Karpas-422 (cell line): ENCODE results near the gene ZFAND2A. TPM values are rescaled to one million over a fixed set of nuclear protein-coding genes. Genes with fewer than 3 reads are reported as not detected.

Experiments used
- DNase-seq: peaks from one replicate; pipeline ENCODE4 v3.0.0-alpha.2; 2015
- H2AFZ ChIP-seq: fragments of 200-600 bp; sonication (generic); 2 replicates; pipeline ENCODE4 v1.6.1; 2014; ENCODE audit warnings: antibody characterized with exemption, low read length, mixed read lengths
- H3K27ac ChIP-seq: fragments of 200-600 bp; sonication (generic); 2 replicates; pipeline ENCODE4 v1.5.1; 2014; ENCODE audit warnings: mild to moderate bottlenecking, low read length, moderate library complexity
- H3K27me3 ChIP-seq: fragments of 200-600 bp; sonication (generic); 2 replicates; pipeline ENCODE4 v1.6.1; 2014; ENCODE audit warnings: low read length, mixed read lengths
- H3K36me3 ChIP-seq: fragments of 200-600 bp; sonication (generic); 2 replicates; pipeline ENCODE4 v1.6.1; 2014; ENCODE audit warnings: low read length, mixed read lengths; ENCODE audit not compliant: insufficient read depth
- H3K4me1 ChIP-seq: fragments of 200-600 bp; sonication (generic); 2 replicates; pipeline ENCODE4 v1.6.1; 2014; ENCODE audit warnings: mild to moderate bottlenecking, low read length, mixed read lengths
- H3K4me2 ChIP-seq: fragments of 200-600 bp; sonication (generic); 2 replicates; pipeline ENCODE4 v1.6.1; 2014; ENCODE audit warnings: low read length, low read depth, mild to moderate bottlenecking; ENCODE audit not compliant: poor library complexity, severe bottlenecking
- H3K4me3 ChIP-seq: fragments of 200-600 bp; sonication (generic); 2 replicates; pipeline ENCODE4 v1.5.1; 2014; ENCODE audit warnings: mild to moderate bottlenecking, antibody characterized with exemption, low read length, mixed read lengths
- H3K79me2 ChIP-seq: fragments of 200-600 bp; sonication (generic); 2 replicates; pipeline ENCODE4 v1.6.1; 2014; ENCODE audit warnings: mild to moderate bottlenecking, low read length, mixed read lengths
- H3K9ac ChIP-seq: fragments of 200-600 bp; sonication (generic); 2 replicates; pipeline ENCODE4 v1.6.0; 2014; ENCODE audit warnings: low read length
- H3K9me2 ChIP-seq: fragments of 200-600 bp; sonication (generic), shearing (Covaris generic); replicated peaks from 2 replicates; pipeline ENCODE4 v1.6.0; 2014; ENCODE audit warnings: mild to moderate bottlenecking, low read length, moderate library complexity; ENCODE audit not compliant: insufficient read depth
- H3K9me3 ChIP-seq: fragments of 300-700, 200-600 bp; sonication (generic); 2 replicates; pipeline ENCODE4 v1.6.1; 2014; ENCODE audit warnings: low read length, mixed read lengths
- H4K20me1 ChIP-seq: fragments of 200-600 bp; sonication (generic); 2 replicates; pipeline ENCODE4 v1.6.1; 2014; ENCODE audit warnings: mild to moderate bottlenecking, antibody characterized with exemption, low read length, low read depth; ENCODE audit not compliant: insufficient read depth
- total RNA-seq: library from RNA; depleted of rRNA; stranded (reverse); fragments of >200 nt; shearing (Covaris generic); gene quantifications from 2 replicates; pipeline ENCODE4 v1.2.3, GENCODE V29; 2014; ENCODE audit warnings: low replicate concordance; rRNA removed

ZFAND2A gene
- total RNA-seq, 1 experiment from 2014 or later, result 11.5 TPM

GRCh38 chr7:1106063-1106792 lies 53.8 kb downstream of the ZFAND2A start:
- no peak overlapping the region for H3K4me3 ChIP-seq
- H2AFZ ChIP-seq, result no peak overlapping the region
- no peaks in the 10 kb centered on the region for H3K9me3 ChIP-seq
- no peak overlapping the region for H3K9ac ChIP-seq
- H4K20me1 ChIP-seq, result peaks cover 51% of the 10 kb centered on the region
- no peak for DNase-seq
- H3K27ac ChIP-seq, result no peak overlapping the region
- H3K4me2 ChIP-seq, result no peak overlapping the region
- no peaks in the 10 kb centered on the region for H3K79me2 ChIP-seq
- H3K4me1 ChIP-seq, result no peaks in the 10 kb centered on the region
- H3K36me3 ChIP-seq, result no peaks in the 10 kb centered on the region
- H3K27me3 ChIP-seq, result no peaks in the 10 kb centered on the region
- H3K9me2 ChIP-seq, result no peaks in the 10 kb centered on the region

- no peaks in the 10 kb centered on the region for H3K4me1 ChIP-seq
- no peak overlapping the region for H2AFZ ChIP-seq
- no peaks in the 10 kb centered on the region for H3K36me3 ChIP-seq
- H3K79me2 ChIP-seq, result no peaks in the 10 kb centered on the region
- no peaks in the 10 kb centered on the region for H3K9me3 ChIP-seq
- no peaks in the 10 kb centered on the region for H3K9me2 ChIP-seq
- H4K20me1 ChIP-seq, result peaks cover 55% of the 10 kb centered on the region
- DNase-seq, result no peak
- H3K4me3 ChIP-seq, result no peak overlapping the region
- no peak overlapping the region for H3K9ac ChIP-seq
- no peak overlapping the region for H3K27ac ChIP-seq
- H3K4me2 ChIP-seq, result no peak overlapping the region
- no peaks in the 10 kb centered on the region for H3K27me3 ChIP-seq
Observed at GRCh38 chr7:1105189-1105588, 54.8 kb downstream of the ZFAND2A start.

GRCh38 chr7:1104516-1105179 lies 55.3 kb downstream of the ZFAND2A start:
- Histone ChIP-seq H3K27me3 (no peaks in the 10 kb centered on the region), H3K27ac (no peak overlapping the region), H3K4me1 (no peaks in the 10 kb centered on the region), H3K4me2 (no peak overlapping the region), H3K9me3 (no peaks in the 10 kb centered on the region), H3K9ac (no peak overlapping the region), H4K20me1 (peaks cover 59% of the 10 kb centered on the region), H3K4me3 (no peak overlapping the region), H3K36me3 (no peaks in the 10 kb centered on the region), H2AFZ (no peak overlapping the region), H3K79me2 (no peaks in the 10 kb centered on the region), H3K9me2 (no peaks in the 10 kb centered on the region)
- DNase-seq, result no peak

DNA sequence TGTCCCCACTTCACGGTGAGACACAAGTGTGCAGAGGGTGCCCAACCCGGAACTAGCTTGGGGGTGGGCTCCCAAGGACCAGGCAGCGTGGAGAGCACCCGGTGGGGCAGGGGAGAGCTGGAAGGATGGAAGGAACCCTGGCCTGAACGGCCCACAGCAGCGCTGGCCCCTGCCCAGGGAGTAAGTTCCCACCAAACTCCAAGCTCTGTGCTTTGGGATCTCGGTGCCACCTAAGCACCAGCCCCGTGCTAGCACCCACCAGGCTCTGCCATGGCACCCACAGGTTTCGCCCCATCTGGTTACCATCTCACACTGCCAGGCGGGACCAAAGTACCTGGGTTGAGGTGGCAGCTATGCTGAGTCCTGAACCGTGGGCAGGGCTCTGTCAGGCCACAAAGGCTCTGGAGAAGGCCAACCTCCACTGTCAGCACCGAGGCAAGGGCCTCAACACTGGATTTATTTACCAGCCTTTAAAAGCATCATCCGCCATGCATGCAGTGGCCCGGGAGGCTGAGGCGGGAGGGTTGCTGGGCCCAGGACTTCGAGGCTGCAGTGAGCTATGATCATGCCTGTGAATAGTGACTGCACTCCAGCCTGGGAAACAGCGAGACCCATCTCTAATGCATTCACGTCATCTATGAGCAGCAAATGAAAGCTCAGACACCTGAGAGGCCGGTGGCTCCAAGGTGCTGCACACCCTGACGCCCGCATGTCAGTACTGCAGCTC lies 56.0 kb downstream of the ZFAND2A start:
- Histone ChIP-seq H3K9ac (no peak overlapping the region), H2AFZ (no peak overlapping the region), H3K27ac (no peak overlapping the region), H3K79me2 (no peaks in the 10 kb centered on the region), H3K4me1 (no peaks in the 10 kb centered on the region), H3K36me3 (no peaks in the 10 kb centered on the region), H3K9me3 (no peaks in the 10 kb centered on the region), H3K27me3 (no peaks in the 10 kb centered on the region), H4K20me1 (peaks cover 62% of the 10 kb centered on the region), H3K9me2 (no peaks in the 10 kb centered on the region), H3K4me3 (no peak overlapping the region), H3K4me2 (no peak overlapping the region)
- DNase-seq, result no peak

GRCh38 chr7:1103009-1103788 lies 56.8 kb downstream of the ZFAND2A start:
- no peaks in the 10 kb centered on the region for H3K9me2 ChIP-seq
- DNase-seq, result no peak
- peaks cover 62% of the 10 kb centered on the region for H4K20me1 ChIP-seq
- H3K27me3 ChIP-seq, result no peaks in the 10 kb centered on the region
- H3K79me2 ChIP-seq, result no peaks in the 10 kb centered on the region
- no peak overlapping the region for H3K9ac ChIP-seq
- no peaks in the 10 kb centered on the region for H3K4me1 ChIP-seq
- no peaks in the 10 kb centered on the region for H3K9me3 ChIP-seq
- no peak overlapping the region for H2AFZ ChIP-seq
- H3K36me3 ChIP-seq, result no peaks in the 10 kb centered on the region
- H3K4me3 ChIP-seq, result no peak overlapping the region
- H3K27ac ChIP-seq, result no peak overlapping the region
- no peak overlapping the region for H3K4me2 ChIP-seq

Other genes with a start within 250 kb of the ZFAND2A start
- not detected in 2 replicates for gene ADAP1, start 205.5 kb downstream of the ZFAND2A start, total RNA-seq
- gene COX19, start 184.6 kb downstream of the ZFAND2A start, total RNA-seq, result 14.5 and 20.5 TPM in 2 replicates
- gene CYP2W1, start 177.0 kb downstream of the ZFAND2A start, total RNA-seq, result not detected in 2 replicates
- 5.5 and 9.2 TPM in 2 replicates for gene GPR146, start 115.7 kb downstream of the ZFAND2A start, total RNA-seq
- not detected in 2 replicates for gene GPER1, start 72.1 kb downstream of the ZFAND2A start, total RNA-seq
- gene UNCX, start 72.7 kb upstream of the ZFAND2A start, total RNA-seq, result not detected in 2 replicates